NCI-H1417 treated with DMSO at 0.1 percent for 48 hours (cell line): ENCODE data around the gene TMEM273.

Source experiments
- DNase-seq: peaks from one replicate; lab custom pipeline; 2025; lab: John Stamatoyannopoulos, UW

Gene TMEM273

DNA sequence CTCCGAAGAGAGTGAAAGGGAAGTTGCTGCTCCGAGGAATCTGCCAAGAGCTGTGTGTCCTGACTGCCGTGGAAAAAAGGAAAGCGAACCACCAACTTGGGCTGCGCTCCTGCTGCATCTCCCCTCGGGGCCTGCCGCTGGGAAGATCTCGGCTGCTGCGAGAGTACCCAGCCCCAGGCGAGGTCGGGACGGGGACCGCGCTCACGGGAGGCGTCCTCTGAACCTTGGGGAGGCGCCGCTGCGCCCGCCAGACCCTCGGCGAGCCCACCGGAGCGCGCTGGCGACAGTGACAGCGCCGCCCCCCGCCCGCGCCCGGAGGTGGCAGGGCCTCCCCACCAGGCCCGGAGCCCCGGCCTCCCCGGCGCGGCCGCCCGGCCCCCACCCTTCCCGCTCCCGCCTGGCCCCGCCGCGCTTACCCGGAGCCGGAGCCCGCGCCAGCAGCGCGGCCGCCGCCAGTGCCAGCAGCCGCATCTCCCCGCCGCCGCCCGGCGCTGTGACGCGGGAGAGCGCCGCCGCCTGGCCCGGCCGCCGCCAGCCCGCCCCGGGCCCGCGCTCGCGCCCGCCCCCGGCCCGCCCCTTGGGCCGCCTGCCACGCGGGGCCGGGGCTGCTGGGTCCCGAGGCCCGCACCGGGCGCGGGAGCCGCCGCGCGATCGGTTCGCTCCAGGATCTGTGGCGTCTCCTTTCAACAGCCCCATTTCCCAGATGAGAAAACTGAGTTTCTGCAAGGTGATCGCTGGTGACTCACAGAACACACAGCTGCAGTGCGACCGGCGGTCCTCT lies 73.0 kb downstream of the TMEM273 start, which contains the start of gene VSTM4:
Gene VSTM4, minus strand, starts transcription at position 508 of the 781 bp plus-strand sequence. Its CDS starts 37 bp downstream, at position 471.
- no peak for DNase-seq

DNA sequence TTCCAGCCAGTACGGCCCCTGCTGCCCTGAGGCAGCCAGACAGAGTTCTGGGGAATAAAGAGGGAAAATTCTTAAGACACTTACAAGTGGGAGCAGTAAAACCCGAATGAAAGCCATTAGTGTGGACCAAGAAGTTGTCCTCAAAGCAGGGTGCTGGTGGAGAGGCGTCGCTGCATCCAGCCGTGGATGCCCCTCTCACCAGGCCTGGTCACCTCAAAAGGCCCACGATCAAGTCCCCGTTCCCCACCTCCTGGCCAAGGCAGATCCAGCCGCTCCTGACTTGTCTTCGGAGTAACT lies 73.5 kb downstream of the TMEM273 start:
- DNase-seq, result no peak

DNA sequence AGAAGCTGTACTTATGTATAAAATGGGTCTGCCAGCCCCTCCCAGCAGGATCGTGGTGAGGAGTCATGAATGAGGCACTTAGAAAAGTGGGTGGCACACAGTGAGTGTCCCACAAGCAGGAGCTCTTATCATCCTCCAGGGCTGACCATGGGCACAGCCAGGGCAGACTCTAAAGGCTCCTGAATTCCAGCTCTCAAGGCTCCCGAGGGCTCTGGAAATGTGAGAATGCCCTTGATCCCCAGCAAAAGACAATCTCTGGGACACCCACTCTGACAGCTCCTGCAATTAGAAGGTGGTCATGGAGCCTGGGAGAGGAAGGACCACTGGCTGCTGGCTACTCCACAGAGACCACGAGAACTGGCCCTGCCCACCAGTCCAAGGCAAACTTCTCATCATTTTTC lies 74.5 kb downstream of the TMEM273 start:
- DNase-seq, result no peak

DNA sequence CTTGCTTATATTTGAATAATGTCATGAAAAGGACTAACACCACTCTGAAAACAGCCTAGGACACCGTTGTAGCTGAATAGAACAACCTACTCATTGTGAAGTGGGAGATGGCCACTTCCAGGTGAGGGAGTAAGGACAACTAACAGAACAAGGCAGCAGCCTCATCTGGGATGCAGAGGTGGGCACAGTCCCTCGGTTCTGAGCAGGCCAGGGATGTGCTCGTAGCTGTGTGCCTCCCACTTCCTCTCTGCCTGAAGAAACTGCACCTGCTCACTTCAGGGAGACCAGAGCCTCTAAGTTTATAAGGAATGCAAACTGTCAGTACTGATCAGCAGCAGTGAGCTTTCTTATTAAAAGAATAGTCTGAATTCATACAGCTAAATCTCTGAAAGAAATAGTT lies 75.3 kb downstream of the TMEM273 start:
- DNase-seq, result no peak

DNA sequence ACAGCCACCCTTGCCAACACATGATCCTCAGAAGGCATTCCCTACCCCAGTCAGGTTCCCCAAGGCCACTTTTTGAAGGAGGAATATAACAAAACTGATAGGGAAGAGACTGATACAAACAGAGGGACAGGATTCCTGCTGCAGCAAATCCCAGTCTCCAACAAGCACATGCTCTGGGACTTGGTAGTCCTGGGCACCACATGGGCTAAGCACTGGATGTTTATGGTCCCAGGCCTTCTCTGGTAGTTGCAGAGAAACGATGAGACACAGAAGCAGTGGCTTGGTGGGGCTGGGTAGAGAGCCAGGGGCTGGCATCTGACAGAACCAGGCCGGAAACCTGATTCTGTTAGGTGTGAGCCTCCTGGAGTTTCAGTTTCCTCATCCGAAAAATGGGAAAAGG lies 76.1 kb downstream of the TMEM273 start:
- no peak for DNase-seq

DNA sequence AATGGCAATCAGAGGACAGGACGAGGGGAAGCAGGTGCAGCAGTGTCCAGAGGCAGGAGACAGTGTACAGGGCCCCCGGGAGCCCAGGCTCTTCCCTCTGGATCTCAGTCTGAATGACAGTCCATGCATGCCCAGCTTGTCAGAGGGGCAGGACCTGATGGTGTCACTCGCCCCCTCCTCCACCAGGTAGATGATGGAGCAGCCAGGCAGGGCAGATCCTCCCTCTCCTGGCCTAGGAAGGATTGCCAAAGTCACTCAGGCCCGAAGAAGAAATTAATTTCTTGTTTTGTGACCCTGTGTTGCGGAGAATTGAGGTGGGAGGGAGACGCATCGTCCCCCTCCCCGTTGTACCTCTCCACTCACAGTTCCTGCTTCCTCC lies 76.9 kb downstream of the TMEM273 start:
- DNase-seq, result no peak

DNA sequence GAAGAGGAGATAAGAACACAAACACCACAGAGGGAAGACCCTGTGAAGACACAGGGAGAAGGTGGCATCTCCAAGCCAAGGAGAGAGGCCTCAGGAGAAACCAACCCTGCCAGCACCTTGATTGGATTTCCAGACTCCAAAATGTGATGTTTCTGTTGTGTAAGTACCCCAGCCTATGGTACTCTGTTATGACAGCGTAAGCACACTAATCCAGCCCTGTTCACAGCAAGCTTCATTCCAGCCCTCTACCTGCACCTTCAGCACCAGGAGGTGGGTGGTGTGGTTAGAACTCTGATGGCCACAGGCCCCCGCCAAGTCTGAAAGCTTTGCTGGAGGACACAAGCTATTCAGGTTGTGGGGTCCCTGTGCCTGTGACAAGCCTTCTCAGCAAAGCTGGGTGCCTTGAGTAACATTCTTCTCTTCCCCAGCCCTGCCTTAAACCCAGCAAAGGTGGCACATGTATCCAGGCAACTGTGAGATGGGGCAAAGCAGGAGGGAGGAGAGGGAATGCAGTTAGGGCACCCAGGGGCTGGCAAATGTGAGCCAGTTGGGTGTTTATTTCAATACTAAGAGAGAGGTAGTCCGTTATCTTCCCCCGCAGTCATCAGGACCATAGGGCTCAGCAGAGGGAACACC lies 77.4 kb downstream of the TMEM273 start:
- DNase-seq, result no peak

DNA sequence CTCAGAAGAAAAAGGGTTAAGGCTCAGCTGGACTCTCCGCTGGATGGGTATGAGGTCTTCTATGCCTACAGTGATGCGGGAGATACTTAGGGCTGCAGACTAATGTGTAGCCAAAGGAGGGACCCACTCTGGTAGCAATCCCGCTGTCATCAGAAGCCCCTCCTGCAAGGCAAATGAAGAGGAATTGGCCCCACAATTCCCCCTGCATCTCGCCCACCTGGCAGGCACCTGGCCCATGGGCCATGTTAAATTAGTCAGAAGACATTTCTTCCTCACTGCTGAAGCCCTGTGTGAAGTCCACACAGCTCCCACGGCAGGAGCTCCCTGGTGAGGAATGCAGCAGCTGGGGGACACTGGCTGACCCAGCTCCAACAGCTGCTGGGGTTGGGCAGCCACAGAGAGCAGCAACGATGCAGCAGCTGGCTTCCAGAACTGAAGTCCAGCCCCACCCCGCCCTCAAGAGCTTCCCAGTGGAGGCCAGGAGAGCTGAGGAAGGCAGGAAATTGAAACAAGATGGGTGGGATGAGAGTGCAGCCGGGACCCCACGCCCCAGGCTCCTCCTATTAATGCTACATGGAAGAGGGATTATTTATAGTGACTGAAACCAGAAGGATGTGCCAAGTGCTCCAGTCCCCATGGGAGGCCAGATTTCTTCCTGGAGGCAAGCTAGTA lies 78.4 kb downstream of the TMEM273 start:
- DNase-seq, result no peak

DNA sequence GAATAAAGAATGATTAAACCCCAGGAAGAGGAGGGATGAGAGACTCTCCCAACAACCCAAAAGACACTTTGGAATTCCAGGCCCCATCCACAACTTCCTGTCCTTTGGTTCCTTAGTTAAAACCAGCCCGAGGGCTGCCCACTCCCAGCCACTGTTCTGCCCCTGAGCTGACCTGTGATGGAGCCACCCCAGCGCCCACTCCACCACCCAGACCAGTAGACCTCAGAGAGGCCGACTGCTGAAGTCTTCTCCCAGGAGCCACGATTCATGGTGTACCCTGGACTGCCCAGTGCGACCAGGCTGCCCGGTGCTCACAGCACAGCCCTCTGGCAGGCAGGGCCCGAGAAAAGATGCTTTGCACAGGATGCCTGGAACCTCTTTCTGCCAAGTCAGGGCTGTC lies 79.5 kb downstream of the TMEM273 start:
- DNase-seq, result no peak

DNA sequence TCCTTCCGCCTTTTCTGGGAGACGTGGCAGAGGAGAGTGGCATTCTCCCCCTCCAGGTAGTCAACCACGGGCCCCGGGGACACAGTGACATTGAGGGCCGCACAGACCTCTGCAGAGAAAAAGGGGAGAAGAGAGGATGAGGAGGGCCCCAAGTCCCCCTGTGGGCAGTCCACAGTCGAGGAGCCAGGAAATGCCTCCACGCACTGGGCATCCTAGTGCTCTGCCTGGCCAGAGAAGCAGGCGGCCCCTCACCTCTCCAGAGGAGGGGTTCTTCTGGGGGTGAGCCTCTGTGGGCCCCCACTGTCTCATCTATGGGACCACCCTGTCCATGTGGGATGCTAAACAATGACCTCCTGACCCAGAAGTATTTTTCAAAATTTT lies 80.3 kb downstream of the TMEM273 start:
- DNase-seq, result no peak

DNA sequence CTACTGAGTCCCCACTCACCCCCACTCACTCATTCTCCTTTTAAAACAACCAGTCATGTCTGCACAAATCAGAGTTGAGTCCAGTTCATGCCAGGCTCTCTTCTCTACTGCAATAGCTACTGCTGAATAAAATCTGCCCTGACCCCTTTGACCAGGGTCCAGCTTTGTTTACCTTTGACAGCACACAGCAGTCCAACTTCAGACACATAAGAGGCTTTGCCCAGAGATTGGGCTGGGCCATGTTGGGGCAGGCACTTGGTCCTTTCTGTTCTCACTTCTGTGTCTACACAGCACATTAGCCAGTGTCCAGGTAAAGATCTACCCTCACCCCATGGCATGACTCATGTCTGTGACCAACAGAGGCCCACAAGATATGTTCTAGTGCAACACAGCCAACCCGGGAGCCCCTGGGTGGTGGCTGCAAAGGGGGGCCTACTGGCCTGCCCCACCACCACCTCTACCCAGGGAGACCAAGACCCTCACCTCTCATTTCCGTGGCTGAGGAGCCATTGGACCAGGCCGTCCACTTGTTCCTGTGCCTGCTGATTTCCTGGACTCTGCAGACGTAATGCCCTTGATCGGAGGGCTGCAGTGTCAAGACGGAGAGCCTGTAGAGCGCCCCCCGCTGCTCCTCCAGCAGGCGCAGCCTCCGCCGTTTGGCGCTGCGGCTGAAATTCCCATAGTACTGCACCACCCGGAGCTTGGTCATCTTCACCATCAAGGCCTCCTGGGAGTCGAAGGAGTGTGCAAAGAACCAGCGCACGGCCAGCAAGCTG lies 80.9 kb downstream of the TMEM273 start:
- DNase-seq, result no peak

DNA sequence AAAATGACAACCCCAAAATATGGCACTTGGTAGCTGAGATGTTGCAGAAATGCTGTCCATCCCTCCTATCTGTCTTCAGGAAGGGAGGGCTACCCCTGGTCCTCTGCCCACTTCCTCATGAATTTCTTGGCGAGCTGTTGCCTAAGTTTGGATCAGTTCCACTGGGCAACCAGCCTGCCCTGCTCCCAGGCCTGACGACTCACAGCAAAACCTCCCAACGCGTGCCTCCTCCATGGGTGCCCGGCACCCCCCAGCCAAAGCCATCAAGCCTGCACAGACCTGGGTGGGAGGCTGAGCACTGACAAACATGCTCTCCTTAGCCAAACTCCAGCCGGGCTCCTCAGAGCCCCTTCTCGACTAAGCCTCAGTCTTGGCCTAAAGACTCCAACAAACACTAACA lies 81.7 kb downstream of the TMEM273 start:
- no peak for DNase-seq

DNA sequence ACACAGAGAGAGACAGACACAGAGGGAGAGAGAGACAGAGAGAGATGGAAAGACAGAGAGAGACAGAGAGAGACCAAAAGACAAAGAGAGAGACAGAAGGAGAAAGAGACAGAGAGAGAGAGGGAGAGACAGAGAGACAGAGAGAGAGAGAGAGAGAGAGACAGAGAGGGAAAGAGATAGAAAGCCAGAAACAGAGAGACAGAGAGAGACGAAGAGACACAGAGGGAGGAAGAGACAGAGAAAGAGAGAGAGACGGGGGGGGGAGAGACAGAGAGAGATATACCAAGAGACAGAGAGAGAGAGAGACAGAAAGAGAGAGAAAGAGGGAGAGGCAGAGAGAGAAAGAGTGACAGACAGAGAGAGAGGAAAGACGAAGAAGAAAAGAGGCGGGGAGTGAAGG lies 83.1 kb downstream of the TMEM273 start:
- no peak for DNase-seq
